Activated CD8-positive, alpha-beta T cell treated with anti-CD3 and anti-CD28 coated beads, Interleukin-2, amount 10 ng/mL, durations not matched to agents 7 days and 5 days (primary cell): ENCODE data around the gene ZNF681. TPM values are rescaled to one million over a fixed set of nuclear protein-coding genes. Genes with fewer than 3 reads are reported as not detected.
"Not testable (repeated sequence)": the region's sequence is repeated elsewhere in the genome, so short reads cannot be mapped to it uniquely, and the experiment has no call there.

ENCODE experiments used
- ATAC-seq: fragments of 150-1000 bp; cut with Tn5 transposase; one replicate; pipeline ENCODE4 v1.10.0; 2021; ENCODE audit warnings: moderate library complexity
- CTCF ChIA-PET: fragments of 350-600 bp; sonication (Branson Sonifier 250); formaldehyde crosslinking; loops from one replicate; lab custom pipeline; 2021; ENCODE audit warnings: antibody characterized with exemption; lab: Charles Lee
- POLR2A ChIA-PET: fragments of 350-600 bp; sonication (Branson Sonifier 250); formaldehyde crosslinking; loops from one replicate; lab custom pipeline; 2021; ENCODE audit warnings: antibody characterized with exemption; lab: Charles Lee
- DNase-seq: peaks from one replicate; pipeline ENCODE4 v3.0.0-alpha.2; 2020
- H3K27ac Mint-ChIP-seq: one replicate; pipeline ENCODE4 v1.8.0; 2021; ENCODE audit warnings: mild to moderate bottlenecking, mixed read lengths
- H3K27me3 Mint-ChIP-seq: one replicate; pipeline ENCODE4 v1.8.0; 2021; ENCODE audit warnings: low read depth, mixed read lengths
- H3K36me3 Mint-ChIP-seq: one replicate; pipeline ENCODE4 v1.8.0; 2021; ENCODE audit warnings: low read depth, mixed read lengths
- H3K4me1 Mint-ChIP-seq: one replicate; pipeline ENCODE4 v1.8.0; 2021; ENCODE audit warnings: low read depth, mixed read lengths
- H3K4me3 Mint-ChIP-seq: one replicate; pipeline ENCODE4 v1.8.0; 2021; ENCODE audit warnings: mild to moderate bottlenecking, mixed read lengths
- H3K9me3 Mint-ChIP-seq: one replicate; pipeline ENCODE4 v1.8.0; 2022; ENCODE audit warnings: mixed read lengths; ENCODE audit not compliant: insufficient read depth
- total RNA-seq, 2 experiments: library from RNA; stranded (reverse); gene quantifications; one replicate each; pipeline ENCODE4 v1.2.3, GENCODE V29; 2021

ZNF681 gene
- total RNA-seq, 2 experiments from 2014 or later = 5.5 to 7.5 TPM

DNA sequence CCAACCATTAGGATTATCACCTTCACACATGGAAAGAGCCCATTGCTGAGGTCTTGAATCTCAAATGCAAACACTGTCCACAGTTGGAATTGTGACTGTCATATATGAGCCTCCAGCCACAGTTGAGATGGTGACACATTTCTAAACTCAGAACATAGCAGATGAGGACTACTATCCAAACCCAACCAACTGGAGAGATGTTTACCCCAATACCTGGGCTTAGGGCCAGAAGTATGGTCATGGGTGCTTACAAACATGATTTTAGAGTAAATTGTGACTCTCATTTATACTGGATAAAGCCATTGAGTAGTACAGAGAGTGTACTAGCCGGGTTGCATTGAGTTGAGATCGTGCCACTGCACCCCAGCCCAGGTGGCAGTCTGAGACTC is 14.0 kb upstream of the ZNF681 start:
- no peaks in the 10 kb centered on the region for H3K9me3 Mint-ChIP-seq
- DNase-seq = no peak
- ChIA-PET CTCF (no interaction called here), POLR2A (interaction anchor here (0.7 kb wide), 1 partner anchor 12 kb away, joined by 3 read pairs; no protein-coding TSS in a partner anchor)
- peaks cover 12% of the 10 kb centered on the region for H3K4me1 Mint-ChIP-seq
- no peak overlapping the region for H3K27ac Mint-ChIP-seq
- no peaks in the 10 kb centered on the region for H3K27me3 Mint-ChIP-seq
- peaks cover 49% of the 10 kb centered on the region for H3K36me3 Mint-ChIP-seq
- ATAC-seq = no peak
- H3K4me3 Mint-ChIP-seq = no peak overlapping the region

DNA sequence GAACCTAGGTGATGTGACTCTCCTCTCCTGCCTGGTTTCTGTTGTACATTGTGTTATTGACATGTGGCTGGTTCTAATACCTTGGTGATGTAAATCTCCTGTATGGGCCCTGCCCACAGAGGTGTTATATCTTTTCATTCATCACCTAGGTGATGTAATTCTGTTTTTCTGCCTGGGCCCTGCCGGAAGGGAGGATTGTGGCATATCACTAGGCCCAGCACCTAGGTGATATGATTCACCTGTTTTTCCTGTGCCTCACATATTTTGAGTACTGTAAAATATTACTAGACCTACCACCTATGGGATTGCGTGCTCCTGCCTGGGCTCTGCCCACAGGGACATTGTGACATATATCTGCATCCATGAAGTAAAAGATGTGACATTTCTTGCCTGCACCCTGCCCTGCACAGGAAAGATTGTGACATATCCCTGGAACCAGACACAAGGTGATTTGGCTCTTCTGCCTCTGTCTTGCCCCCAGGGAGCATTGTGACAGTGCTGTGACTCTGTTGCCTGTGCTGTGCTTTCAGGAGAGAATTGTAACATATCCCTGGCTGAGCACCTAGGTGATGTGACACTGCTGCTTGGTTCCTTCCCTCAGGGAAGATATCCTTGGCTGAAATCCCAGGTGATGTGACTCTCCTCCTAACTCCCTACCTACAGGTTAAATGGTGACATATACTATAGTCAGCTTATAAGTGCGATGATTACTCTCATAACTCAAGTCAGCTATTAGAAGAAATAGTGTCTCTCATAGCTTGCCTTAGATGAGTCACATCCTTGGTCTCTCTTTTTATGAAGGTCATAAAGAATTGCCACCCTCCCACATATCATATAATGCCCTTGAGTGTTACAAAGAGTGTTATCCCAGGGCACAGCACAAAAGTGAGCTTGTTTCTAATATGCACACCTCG is 13.3 kb upstream of the ZNF681 start:
- ATAC-seq (no peak), DNase-seq (no peak)
- Mint-ChIP-seq H3K27ac (no peak overlapping the region), H3K4me1 (peaks cover 6% of the 10 kb centered on the region), H3K4me3 (no peak overlapping the region), H3K27me3 (no peaks in the 10 kb centered on the region), H3K9me3 (no peaks in the 10 kb centered on the region), H3K36me3 (peaks cover 47% of the 10 kb centered on the region)
- POLR2A ChIA-PET = no interaction called here
- CTCF ChIA-PET = no interaction called here

DNA sequence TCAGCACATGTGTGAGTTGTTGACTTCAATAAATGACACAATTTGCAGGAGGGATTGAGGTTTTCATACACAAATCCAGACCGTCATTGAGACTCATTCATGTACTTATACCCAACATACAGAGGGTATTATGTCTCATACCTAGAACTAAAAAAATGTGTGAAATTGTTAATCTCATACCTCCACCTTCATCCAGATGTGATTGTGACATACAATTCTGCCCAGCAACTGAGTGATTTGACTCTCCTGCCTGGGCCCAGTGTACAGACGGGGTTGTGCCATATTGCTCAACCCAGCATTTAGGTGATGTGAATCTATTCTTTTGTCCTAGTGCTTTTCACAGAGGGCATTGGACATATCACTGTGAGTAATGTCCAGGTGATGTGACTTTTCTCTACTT is 12.6 kb upstream of the ZNF681 start:
- no peak for ATAC-seq
- Mint-ChIP-seq H3K27ac (no peak overlapping the region), H3K27me3 (no peaks in the 10 kb centered on the region), H3K4me3 (no peak overlapping the region), H3K36me3 (peaks cover 44% of the 10 kb centered on the region), H3K4me1 (peaks cover 4% of the 10 kb centered on the region), H3K9me3 (no peaks in the 10 kb centered on the region)
- ChIA-PET POLR2A (no interaction called here), CTCF (no interaction called here)
- DNase-seq = no peak

DNA sequence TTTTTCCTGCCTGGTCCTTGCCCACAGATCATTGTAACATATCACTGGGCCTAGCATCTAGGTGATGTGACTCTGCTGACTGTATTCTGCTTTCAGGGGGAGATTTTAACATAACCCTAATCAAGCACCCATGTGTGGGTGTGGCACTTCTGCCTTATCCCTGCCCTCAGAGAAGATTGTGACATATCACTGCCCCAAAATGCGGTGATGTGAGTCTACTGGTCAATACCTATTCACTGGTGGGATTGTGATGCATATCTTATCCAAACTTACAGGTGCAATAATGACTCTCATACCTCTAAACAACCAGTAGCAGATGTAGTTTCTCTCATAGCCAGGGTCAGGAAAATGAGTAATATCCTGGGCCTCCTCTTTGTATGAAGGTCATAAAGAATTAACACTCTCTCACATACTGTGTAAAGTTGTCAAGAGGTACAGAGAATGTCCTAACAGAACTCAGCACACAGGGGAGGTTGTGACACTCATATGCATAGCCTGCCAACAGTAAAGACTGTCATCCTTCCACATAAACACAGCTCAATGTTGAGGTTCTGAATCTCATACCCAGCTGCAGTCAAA is 12.1 kb upstream of the ZNF681 start:
- Mint-ChIP-seq H3K27me3 (no peaks in the 10 kb centered on the region), H3K36me3 (peaks cover 41% of the 10 kb centered on the region), H3K27ac (no peak overlapping the region), H3K9me3 (no peaks in the 10 kb centered on the region), H3K4me3 (no peak overlapping the region), H3K4me1 (peaks cover 4% of the 10 kb centered on the region)
- DNase-seq (no peak), ATAC-seq (no peak)
- POLR2A ChIA-PET = no interaction called here
- CTCF ChIA-PET = no interaction called here

DNA sequence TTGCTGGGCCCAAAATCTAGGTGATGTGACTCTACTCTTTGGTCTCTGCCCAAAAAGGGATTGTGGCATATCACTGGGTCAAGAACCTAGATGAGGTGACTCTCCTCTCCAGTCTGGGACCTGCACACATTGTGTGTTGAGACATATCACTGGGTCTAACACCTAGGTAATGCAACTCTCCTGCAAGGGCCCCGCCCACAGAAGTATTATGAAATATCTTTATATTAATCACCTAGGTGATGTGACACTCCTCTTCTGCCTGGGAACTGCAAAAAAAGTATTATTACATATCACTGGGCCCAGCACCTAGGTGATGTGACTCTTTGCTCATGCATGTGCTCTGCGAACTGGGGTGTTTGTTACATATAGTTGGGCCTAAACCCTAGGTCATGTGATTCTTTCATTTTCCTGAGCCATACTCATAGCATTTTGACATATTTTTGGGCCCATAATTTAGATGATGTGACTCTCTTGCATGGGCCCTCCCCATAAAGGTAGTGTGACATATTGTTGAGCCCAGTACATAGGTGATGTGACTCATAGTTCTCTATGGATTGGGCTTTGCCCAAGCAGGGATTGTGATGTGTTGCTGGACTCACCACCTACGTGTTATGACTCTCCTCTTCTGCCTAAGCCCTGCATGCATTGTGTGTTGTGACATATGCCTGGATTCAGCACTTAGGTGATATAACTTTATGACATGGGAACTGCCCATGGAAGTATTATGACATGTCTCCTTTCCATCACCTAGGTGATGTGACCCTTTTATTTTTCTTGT is 11.2 kb upstream of the ZNF681 start:
- Mint-ChIP-seq H3K4me3 (no peak overlapping the region), H3K9me3 (no peaks in the 10 kb centered on the region), H3K27ac (no peak overlapping the region), H3K4me1 (peaks cover 4% of the 10 kb centered on the region), H3K27me3 (no peaks in the 10 kb centered on the region), H3K36me3 (peaks cover 47% of the 10 kb centered on the region)
- ATAC-seq (no peak), DNase-seq (no peak)
- ChIA-PET POLR2A (no interaction called here), CTCF (no interaction called here)

DNA sequence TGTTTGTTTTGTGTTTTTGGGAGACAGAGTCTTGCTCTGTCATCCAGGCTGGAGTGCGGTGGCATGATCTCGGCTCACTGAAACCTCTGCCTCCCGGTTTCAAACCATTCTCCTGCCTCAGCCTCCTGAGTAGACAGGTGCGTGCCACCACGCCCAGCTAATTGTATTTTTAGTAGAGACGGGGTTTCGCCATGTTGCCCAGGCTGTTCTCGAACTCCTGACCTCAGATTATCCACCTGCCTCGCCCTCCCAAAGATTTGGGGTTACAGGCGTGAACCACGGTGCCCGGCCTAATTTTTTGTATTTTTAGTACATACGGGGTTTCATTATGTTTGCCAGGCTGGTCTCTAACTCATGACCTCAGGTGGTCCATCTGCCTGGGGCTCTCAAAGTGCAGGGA is 8.3 kb upstream of the ZNF681 start:
- H3K4me1 Mint-ChIP-seq = peaks cover 25% of the 10 kb centered on the region
- H3K36me3 Mint-ChIP-seq = peaks cover 43% of the 10 kb centered on the region
- ATAC-seq (no peak), DNase-seq (no peak)
- no peaks in the 10 kb centered on the region for H3K27me3 Mint-ChIP-seq
- H3K27ac Mint-ChIP-seq = no peak overlapping the region
- ChIA-PET POLR2A (no interaction called here), CTCF (no interaction called here)
- H3K9me3 Mint-ChIP-seq = no peaks in the 10 kb centered on the region
- no peak overlapping the region for H3K4me3 Mint-ChIP-seq

DNA sequence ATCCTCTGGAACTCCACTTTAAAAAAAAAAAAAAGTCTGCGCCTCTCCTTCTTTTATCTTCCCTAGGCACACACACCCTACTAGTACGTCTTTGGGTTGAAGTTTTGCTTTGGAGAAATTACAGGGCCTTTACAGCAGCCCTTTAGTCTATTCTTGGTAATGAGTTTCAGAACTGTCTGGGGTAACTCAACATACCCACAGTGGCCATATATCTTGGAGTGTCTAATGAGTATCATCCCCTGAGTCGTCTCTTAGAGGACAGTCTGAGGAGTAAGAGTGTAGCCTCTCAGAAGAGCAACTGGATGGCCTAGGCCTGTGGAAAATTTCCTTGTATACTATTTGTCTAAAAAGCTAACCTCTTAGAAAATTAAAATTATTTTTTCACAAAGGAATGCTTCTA is 6.1 kb upstream of the ZNF681 start:
- POLR2A ChIA-PET = no interaction called here
- Mint-ChIP-seq H3K4me1 (peaks cover 28% of the 10 kb centered on the region), H3K9me3 (peaks cover 6% of the 10 kb centered on the region), H3K4me3 (no peak overlapping the region), H3K27ac (no peak overlapping the region), H3K36me3 (peaks cover 33% of the 10 kb centered on the region), H3K27me3 (no peaks in the 10 kb centered on the region)
- DNase-seq = no peak
- ATAC-seq = no peak
- CTCF ChIA-PET = no interaction called here

DNA sequence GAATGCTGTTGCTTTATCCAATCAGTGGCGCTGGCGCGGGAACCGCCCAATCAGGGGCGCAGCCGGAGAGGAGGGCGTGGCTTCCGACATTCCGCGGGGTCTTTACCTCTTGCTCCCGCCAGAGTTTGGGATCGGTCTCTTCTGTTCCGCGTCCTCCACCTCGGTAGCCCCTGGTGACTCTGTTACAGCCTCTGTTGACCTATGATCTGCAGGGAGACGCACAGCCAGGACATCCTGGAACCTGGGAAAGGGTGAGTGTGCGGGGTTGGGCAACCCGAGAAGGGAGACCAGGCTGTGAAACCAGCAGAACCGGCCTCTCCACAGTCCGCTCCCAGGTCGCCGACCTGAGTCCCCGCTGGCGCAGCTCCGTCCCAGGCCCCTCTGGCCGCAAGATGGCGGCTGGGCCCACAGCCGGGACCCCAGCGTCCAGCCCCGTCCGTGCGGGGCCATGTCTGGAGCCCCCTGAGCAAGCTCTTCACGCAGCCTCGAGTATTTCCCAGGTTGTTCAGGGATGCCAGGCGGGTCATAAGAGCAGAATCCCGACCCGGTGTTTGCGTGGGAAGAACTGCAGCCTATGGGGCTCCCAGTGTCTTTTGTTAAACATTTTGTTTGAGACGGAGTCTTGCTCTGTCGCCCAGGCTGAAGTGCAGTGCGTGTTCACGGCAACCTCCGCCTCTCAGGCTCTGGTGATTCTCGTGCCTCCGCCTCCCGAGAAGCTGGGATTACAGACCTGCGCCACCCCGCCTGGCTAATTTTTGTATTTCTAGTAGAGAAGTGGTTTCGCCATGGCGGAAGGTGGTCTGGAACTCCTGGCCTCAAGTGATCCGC is 4.4 kb upstream of the ZNF681 start:
- H3K27me3 Mint-ChIP-seq = no peaks in the 10 kb centered on the region
- ChIA-PET POLR2A (interaction anchor here (0.8 to 1.5 kb wide), 5 partner anchors 76 to 489 kb away, joined by 3 to 6 read pairs (median 4); partner anchors contain the start of genes ZNF675, ZNF726 and ZNF91), CTCF (interaction anchor here (0.6 to 1.2 kb wide), 2 partner anchors 60 to 383 kb away, joined by 3 read pairs; no protein-coding TSS in a partner anchor)
- H3K4me1 Mint-ChIP-seq = peaks cover 36% of the 10 kb centered on the region
- peak; percentile 80 for ATAC-seq
- peak overlapping the region; percentile 87 for H3K4me3 Mint-ChIP-seq
- H3K9me3 Mint-ChIP-seq = peaks cover 6% of the 10 kb centered on the region
- H3K36me3 Mint-ChIP-seq = peaks cover 31% of the 10 kb centered on the region
- H3K27ac Mint-ChIP-seq = peak overlapping the region; percentile 77
- DNase-seq = peak; percentile 86

DNA sequence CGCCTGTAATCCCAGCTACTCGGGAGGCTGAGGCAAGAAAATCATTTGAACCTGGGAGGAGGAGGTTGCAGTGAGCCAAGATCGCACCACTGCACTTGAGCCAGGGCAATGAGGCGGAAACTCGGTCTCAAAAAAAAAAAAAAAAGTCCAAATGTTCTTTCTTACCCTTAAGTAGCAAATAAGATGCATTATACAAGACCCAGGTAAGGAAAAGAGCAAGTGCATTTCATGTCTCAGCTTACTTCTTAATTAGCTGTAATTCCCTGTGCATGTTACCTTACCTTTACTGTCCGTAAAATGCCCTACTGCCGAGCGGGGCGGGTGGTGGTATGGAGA is 3.8 kb upstream of the ZNF681 start:
- Mint-ChIP-seq H3K4me1 (peaks cover 39% of the 10 kb centered on the region), H3K4me3 (peak overlapping the region; percentile 87), H3K27me3 (no peaks in the 10 kb centered on the region), H3K27ac (peak overlapping the region; percentile 77), H3K36me3 (peaks cover 32% of the 10 kb centered on the region), H3K9me3 (peaks cover 6% of the 10 kb centered on the region)
- no peak for DNase-seq
- ChIA-PET POLR2A (interaction anchor here (0.8 to 1.5 kb wide), 5 partner anchors 75 to 489 kb away, joined by 3 to 6 read pairs (median 4); partner anchors contain the start of genes ZNF675, ZNF726 and ZNF91), CTCF (interaction anchor here (0.6 to 1.2 kb wide), 2 partner anchors 61 to 383 kb away, joined by 3 read pairs; no protein-coding TSS in a partner anchor)
- ATAC-seq = no peak

DNA sequence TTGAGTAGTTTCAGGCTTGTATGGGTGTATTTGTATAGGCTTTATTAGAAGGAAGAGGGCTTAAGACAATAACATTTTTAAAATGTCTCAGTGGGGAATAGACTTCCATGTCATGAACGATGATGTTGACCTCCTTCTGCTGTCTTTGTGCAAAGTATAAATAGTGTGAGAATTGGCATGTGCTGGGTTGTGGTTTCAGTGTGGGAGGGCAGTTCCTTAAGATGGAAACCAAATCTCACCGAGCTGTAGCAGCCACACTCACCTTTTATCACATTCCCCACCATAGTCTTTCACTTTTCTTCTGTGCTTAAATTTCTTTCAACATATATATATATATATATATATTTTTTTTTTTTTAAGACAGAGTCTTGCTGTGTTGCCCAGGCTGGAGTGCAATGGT is 1.6 kb upstream of the ZNF681 start:
- H3K27ac Mint-ChIP-seq, H3K27me3 Mint-ChIP-seq, DNase-seq, H3K4me3 Mint-ChIP-seq, POLR2A ChIA-PET, CTCF ChIA-PET, ATAC-seq: not testable (repeated sequence)
- H3K4me1 Mint-ChIP-seq = peaks cover 40% of the 10 kb centered on the region
- peaks cover 11% of the 10 kb centered on the region for H3K9me3 Mint-ChIP-seq
- H3K36me3 Mint-ChIP-seq = peaks cover 34% of the 10 kb centered on the region

DNA sequence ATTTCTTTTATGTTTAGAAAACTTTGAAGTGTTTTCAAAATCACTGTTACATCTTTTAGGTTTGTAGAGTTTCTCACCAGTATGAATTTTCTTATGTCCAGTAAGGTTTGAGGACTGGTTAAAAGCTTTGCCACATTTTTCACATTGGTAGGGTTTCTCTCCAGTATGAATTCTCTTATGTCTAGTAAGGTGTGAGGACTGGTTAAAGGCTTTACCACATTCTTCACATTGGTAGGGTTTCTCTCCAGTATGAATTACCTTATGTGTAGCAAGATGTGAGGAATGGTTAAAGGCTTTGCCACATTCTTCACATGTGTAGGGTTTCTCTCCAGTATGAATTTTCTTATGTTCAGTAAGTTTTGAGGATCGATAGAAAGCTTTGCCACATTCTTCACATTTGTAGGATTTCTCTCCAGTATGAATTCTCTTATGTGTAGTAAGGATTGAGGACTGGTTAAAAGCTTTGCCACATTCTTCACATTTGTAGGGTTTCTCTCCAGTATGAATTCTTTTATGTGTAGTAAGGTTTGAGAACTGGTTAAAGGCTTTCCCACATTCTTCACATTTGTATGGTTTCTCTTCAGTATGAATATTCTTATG is 15.0 kb downstream of the ZNF681 start:
- H3K27me3 Mint-ChIP-seq, ATAC-seq, CTCF ChIA-PET, H3K27ac Mint-ChIP-seq, H3K4me3 Mint-ChIP-seq, H3K4me1 Mint-ChIP-seq, DNase-seq: not testable (repeated sequence)
- Mint-ChIP-seq H3K36me3 (peaks cover 48% of the 10 kb centered on the region), H3K9me3 (peaks cover 41% of the 10 kb centered on the region)
- POLR2A ChIA-PET = interaction anchor here (0.8 kb wide), 1 partner anchor 15 kb away, joined by 3 read pairs; the partner anchor contains the start of gene ZNF681
